GM19455 (cell line): Measurements from ENCODE around the gene HNRNPU.
A peak's percentile ranks its signal among the peaks of the same experiment; 100 is the strongest.

Experiments
- ATAC-seq: cut with Tn5 transposase; IDR thresholded peaks from one replicate; pipeline ENCODE4 v1.9.1; 2021; ENCODE audit not compliant: unreplicated experiment

Gene HNRNPU

GRCh38 chr1:244862699-244863490 is 1.4 kb downstream of the HNRNPU start:
- ATAC-seq: peak; percentile 52

- ATAC-seq: no peak
Measured at GRCh38 chr1:244862354-244862698, 2.0 kb downstream of the HNRNPU start.

DNA sequence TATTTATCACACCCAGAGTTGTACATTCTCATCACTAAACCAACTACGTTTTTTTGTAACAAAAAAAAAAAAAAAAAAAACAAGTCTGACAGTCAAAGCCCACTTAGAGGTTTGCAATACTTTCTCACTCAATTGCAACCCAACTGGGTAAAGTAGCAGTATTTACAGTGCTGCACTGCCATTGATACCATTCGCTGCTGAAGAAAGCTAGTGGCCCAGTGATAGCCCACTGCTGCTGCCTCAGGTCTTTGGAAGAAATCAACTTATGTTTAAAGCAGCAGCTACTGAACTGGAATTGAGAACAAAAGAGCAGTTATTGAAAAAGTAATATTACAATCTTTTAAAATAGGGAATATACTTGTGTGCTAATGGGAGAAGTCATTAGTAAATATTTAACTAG is 2.7 kb downstream of the HNRNPU start:
- no peak for ATAC-seq

GRCh38 chr1:244860914-244861610 is 3.3 kb downstream of the HNRNPU start:
- no peak for ATAC-seq

DNA sequence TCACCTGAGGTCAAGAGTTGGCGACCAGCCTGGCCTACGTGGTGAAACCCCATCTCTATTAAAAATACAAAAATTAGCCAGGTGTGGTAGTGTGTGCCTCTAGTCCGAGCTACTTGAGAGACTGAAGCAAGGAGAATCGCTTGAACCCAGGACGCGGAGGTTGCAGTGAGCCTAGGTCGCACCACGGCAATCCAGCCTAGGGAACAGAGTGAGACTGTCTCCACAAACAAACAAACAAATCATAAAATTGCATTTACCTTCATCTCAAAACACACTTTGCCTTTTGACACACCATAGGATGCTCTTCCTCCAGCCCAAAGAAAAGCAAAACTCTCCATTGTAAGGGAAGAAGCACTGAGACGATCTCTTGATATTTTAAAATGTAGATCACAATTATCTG is 4.3 kb downstream of the HNRNPU start:
- ATAC-seq: no peak

DNA sequence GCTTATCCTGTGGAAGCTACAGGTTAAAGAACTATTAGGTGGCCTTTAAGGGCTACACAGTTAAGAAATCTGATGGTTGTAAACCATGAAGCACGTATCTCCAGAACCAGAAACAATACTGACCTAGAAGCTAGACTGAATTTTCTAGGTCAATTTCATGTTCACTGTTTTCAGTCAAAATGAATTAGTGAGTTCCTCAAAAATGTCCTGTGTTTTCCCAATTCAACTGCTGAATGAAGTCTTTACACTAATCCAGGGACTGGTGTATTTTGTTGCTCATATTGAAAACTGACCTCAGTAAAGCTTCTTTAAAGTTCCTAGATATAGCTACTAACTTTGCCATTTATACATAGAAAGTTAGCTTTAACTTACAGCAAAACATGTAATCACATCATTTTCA is 6.0 kb downstream of the HNRNPU start:
- no peak for ATAC-seq

DNA sequence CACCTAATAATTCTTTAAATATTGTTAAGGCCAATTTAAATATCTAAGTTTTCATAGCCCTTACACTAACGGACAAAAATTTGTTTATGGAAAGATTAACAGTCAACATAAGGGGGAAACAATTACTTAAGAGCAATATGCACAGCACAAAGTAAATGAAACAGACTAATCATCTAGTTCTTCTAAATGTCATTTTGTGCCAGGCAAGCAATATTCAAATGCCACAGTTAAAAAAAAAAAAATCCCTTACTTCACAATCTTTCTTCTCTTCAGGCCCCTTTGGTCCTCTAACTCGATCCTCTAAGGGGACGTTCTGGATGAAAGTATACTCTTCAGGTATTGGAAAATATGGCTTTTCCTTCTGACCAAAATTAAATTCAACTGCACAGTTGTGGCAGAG is 6.6 kb downstream of the HNRNPU start:
- no peak for ATAC-seq

DNA sequence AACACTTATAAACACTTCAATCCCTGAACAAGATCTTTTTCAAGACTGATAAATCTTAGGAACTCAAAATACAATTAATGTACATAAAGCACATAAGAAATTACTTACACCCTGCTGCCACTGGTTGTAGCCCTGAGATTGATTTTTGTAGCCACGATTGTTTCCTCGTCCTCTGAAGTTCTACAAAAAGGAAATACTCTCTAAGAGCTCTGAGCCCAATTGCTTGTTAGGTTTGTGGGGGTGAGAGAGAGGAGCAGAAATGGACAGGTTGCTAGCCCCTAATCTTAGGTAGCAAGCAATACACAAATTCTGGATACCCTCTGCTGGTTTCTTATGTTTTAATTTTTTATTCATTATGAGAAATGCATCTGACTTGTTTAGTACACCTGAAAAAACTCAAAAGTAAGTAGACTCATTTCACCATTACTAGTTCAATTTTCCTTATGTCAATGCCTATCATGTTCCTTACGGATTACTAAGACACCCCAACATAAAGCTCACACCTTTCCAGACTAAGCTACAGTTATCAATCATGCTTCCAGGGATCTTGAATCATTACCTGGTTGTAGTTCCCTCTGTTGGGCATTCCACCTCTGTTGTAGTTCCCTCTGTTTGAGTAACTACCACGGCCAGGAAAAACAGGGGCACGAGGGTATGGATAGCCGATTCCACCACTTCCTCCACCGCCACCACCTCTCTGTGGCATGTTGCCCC is 9.3 kb downstream of the HNRNPU start:
- no peak for ATAC-seq

DNA sequence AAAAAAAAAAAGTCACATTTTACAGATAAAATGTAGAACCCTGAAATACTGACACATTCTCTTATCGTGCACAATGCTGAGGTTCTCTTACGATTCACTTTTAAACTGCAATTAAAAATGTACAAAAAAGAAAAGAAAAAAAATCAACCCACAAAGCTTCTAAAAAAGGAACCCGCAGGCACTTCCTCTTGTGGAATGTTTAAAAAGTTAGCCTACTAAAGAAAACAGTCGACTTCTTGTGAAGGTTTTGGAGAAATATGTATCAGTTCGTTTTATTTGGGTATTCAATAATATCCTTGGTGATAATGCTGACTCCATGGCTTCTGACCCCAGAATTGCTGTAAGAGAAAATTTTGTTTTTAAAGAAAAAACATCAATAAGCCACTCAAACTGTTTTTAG is 10.2 kb downstream of the HNRNPU start:
- ATAC-seq: no peak

DNA sequence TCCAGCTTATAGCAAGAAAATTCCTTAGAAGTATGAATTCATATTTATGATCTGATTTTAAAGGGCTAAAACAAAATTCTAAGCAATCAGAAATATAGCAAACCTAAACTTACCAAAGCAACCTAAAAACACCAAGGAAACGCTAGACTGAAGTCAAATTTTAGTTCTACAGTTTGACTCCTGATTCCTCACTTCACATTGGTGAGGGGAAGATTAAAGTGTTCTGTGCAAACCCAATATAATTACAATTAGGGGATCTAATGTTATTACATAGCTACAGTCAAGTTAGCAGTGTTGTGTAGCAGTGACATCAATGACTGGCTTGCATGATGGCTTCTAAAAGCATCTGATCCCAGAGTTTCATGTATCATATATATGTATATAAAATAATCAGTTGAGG is 11.6 kb downstream of the HNRNPU start:
- ATAC-seq: no peak

- no peak for ATAC-seq
Measured at GRCh38 chr1:244851546-244852231, 12.7 kb downstream of the HNRNPU start.

DNA sequence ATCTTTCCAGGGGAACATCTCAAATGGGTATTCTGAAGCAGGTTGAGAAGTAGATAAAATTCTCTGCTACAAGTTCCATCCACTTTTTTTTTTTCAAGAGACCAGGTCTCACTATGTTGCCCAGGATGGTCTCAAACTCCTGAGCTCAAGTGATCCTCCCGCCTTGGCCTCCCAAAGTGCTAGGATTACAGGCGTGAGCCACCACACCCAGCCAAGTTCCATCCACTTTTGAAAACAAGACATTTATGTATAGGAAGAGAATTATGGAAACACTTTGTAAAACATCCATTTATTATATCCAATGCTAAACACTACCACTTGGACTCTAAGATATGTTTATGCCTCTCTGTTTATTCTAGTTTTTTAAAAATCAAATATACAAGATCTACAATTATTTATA is 13.4 kb downstream of the HNRNPU start:
- no peak for ATAC-seq

DNA sequence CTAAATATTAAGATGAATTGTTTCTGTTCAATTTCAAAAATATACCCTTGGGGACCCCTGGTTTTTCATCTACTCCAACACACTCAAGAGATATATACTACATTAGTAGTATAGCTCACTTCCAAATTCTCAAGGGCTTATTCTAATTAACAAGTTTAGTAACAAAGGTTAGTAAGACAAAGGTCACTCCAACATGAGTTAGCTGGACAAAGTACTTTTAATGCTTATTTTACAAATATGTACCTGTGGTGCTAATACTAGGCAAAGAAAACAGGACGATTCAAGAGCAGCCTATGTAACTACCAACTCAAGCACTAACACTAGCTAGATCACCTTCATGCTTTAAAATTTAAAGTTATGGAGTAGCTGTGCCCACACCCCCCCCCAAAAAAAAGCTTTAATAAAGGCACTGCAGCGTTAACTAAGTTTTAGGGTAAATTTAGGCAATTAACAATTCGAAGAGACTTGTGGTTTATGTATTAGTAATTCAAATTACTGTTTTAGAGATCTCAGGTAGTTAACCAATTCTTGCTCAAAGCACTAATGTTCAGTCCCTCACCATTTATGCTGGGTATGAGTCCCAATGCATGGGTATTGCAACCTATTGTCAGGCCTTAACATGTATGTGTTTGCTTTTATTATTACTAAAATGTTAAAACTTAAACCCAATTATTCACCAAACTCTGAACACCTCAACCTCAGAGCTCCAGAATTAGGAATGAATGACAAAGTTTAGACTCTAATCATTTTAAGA is 14.1 kb downstream of the HNRNPU start:
- ATAC-seq: no peak

- no peak for ATAC-seq
Measured at GRCh38 chr1:244849189-244849866, 15.0 kb downstream of the HNRNPU start.

DNA sequence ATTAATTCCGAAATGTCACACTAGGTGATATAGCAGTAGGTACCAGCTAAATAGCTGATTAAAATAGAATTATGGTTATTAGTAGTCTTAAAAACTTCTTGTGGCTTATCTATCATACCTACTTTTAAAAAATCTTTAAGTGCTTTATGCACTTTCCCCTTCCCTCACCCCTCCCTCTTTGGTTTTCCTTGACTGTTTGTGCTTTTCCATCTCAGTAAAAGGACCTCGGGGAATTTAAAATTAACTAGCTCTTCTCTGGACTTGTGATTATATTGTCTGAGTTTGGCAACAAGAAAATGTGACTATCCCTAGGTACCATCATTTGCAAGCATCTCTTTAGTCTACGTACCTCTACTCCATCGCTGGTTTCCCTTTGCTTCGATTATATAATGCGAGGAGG is 17.7 kb downstream of the HNRNPU start:
- ATAC-seq: no peak

- ATAC-seq: no peak
Measured at GRCh38 chr1:244844155-244845121, 19.9 kb downstream of the HNRNPU start.

GRCh38 chr1:244843148-244843978 is 21.0 kb downstream of the HNRNPU start:
- no peak for ATAC-seq

GRCh38 chr1:244841273-244841927 is 22.9 kb downstream of the HNRNPU start:
- no peak for ATAC-seq
